HCT116 (cell line): ENCODE results near the gene GLT6D1.

Experiments
- ATF3 ChIP-seq: IDR thresholded peaks from 2 replicates; pipeline ENCODE4 v1.6.1; 2012
- CEBPB ChIP-seq: IDR thresholded peaks from 2 replicates; pipeline ENCODE4 v1.6.1; 2012; ENCODE audit warnings: low read depth
- CTCF ChIP-seq, 3 experiments: fragments of 200-600 bp in 1 of 3; sonication (generic) in 1 of 3; IDR thresholded peaks in 2 of 3; conservative IDR thresholded peaks in 1 of 3; 2 replicates each; pipeline ENCODE4 v1.5.1; 2012 to 2017; ENCODE audit warnings: low read depth in 2 of 3, low read length in 2 of 3, antibody characterized with exemption in 1 of 3, borderline replicate concordance in 1 of 3, control low read depth in 1 of 3, mild to moderate bottlenecking in 1 of 3, mixed read lengths in 1 of 3, mixed run types in 1 of 3, moderate library complexity in 1 of 3; ENCODE audit not compliant: insufficient read depth in 1 of 3
- EGR1 ChIP-seq: IDR thresholded peaks from 2 replicates; pipeline ENCODE4 v1.6.1; 2012; ENCODE audit warnings: low read depth
- EZH2 ChIP-seq: fragments of 200-600 bp; sonication (generic); IDR thresholded peaks from 2 replicates; pipeline ENCODE4 v1.6.1; 2017; ENCODE audit warnings: antibody characterized with exemption, mixed run types
- JUND ChIP-seq: IDR thresholded peaks from 2 replicates; pipeline ENCODE4 v1.6.1; 2012
- MAX ChIP-seq: IDR thresholded peaks from 2 replicates; pipeline ENCODE4 v1.6.1; 2012
- POLR2A ChIP-seq: IDR thresholded peaks from 2 replicates; pipeline ENCODE4 v1.7.0; 2011; ENCODE audit warnings: borderline replicate concordance; ENCODE audit not compliant: insufficient read depth, insufficient read length; ENCODE audit errors: extremely low read depth
- REST ChIP-seq: IDR thresholded peaks from 2 replicates; pipeline ENCODE4 v1.6.1; 2012; ENCODE audit warnings: low read depth
- SIN3A ChIP-seq: IDR thresholded peaks from 2 replicates; pipeline ENCODE4 v1.6.1; 2012; ENCODE audit warnings: low read depth
- YY1 ChIP-seq: IDR thresholded peaks from 2 replicates; pipeline ENCODE4 v1.6.1; 2011; ENCODE audit warnings: low read length, low read depth, moderate library complexity, mild to moderate bottlenecking; ENCODE audit not compliant: insufficient replicate concordance; ENCODE audit errors: extremely low read depth
- ZNF274 ChIP-seq: fragments of 200-500 bp; sonication (Bioruptor generic); IDR thresholded peaks from 2 replicates; pipeline ENCODE4 v1.6.1; 2014; ENCODE audit warnings: mild to moderate bottlenecking, low read depth, low read length, inconsistent platforms

GRCh38 chr9:135677641-135678168, 38.4 kb upstream of the GLT6D1 start:
- TF ChIP-seq CTCF (IDR thresholded peaks at IDR 0.05 in 2 of 3, conservative IDR thresholded peaks at IDR 0.05 in 1 of 3; ENCODE audit: borderline replicate concordance in 1 of 3, insufficient read depth in 1 of 3, low read depth in 2 of 3, low read length in 2 of 3) (no peak), MAX (no peak), EGR1 (no peak), EZH2 (no peak), YY1 (no peak), ATF3 (no peak), REST (no peak), JUND (no peak), POLR2A (no peak), SIN3A (no peak), CEBPB (no peak), ZNF274 (no peak)
